GM19452 (cell line): ENCODE results near the gene MAP9.
"Not testable (repeated sequence)": the region's sequence is repeated elsewhere in the genome, so short reads cannot be mapped to it uniquely, and the experiment has no call there.

ENCODE experiments used
- ATAC-seq: cut with Tn5 transposase; IDR thresholded peaks from one replicate; pipeline ENCODE4 v1.9.1; 2021; ENCODE audit not compliant: unreplicated experiment

MAP9 gene

GRCh38 chr4:155353923-155354540 is 22.7 kb downstream of the MAP9 start:
- peak; percentile 80 for ATAC-seq

DNA sequence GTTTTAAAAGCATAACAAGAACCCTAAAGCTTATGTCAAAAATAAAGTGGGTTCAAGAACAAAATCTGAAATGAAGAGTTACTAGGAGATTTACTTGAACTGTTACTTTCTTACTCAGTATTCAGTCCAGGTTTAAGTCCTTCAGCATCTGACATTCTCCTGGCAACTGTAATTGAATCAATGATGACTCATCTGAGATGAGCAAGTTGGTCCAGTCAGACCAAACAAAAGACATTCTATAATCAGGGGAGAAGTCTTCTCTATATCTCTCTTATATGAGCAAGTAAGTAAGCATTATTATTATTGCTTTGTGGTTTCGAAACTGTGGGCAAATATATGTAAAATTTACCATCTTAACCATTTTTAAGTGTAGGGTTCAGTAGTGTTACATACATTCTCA is 34.6 kb downstream of the MAP9 start:
- no peak for ATAC-seq

DNA sequence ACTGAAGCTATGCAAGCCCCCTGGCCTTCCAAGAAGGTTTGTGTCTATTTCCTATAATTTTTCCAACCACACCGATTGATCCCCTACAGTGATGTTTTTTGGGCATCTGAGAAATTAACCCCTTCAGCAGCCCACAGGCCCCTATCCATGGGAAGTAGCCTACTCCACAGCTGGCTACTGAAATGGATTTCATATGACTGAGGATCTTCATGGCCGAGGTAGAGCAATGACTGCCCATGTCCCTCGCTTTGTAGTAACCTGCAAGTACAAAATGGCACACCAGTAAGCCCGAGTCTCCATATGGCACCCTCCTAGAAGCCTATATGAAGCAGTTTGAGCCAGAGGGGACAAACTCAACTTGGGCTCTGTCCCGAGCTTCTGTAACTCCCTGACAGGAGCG is 36.8 kb downstream of the MAP9 start:
- ATAC-seq: no peak

GRCh38 chr4:155339588-155339987 is 37.2 kb downstream of the MAP9 start:
- no peak for ATAC-seq

- ATAC-seq: no peak
These were observed 38.6 kb downstream of the MAP9 start for GRCh38 chr4:155338196-155338595.

DNA sequence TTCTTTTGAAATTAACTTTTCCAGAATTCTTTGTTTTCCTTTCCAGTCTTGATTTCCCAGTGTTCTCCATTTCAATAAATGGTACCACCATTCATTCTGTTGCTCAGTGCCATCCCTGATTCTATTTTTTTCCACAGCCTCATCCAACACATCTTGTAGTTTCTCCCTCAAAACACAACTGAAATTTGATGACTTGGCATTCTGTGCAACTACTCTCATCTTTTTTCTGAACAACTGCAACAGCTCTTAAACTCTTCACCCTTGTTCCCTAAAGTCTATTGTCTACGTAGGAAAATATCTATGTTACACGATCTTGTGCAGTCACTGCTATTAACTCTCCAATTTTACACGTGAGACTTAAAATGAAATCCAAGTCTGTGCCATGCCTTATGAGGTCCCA is 40.5 kb downstream of the MAP9 start:
- ATAC-seq: no peak

DNA sequence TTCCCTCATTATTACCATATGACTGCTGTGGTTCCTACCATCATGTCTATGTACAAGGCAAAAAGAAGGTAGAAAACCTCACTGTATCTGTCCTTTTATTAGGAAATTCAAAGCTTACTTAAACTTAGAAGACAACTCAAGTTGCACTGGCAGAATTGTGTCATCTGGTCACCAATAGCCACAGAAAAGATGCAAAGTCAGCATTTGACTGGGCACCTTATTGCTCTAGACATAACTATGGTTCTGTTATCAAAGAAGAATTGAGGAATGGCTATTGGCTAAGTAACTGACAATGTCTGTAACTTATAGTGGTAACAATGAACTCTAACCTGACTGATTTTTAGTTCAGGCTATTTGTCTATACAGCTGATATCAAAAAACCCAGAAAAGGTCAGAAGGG is 45.3 kb downstream of the MAP9 start:
- ATAC-seq: no peak

DNA sequence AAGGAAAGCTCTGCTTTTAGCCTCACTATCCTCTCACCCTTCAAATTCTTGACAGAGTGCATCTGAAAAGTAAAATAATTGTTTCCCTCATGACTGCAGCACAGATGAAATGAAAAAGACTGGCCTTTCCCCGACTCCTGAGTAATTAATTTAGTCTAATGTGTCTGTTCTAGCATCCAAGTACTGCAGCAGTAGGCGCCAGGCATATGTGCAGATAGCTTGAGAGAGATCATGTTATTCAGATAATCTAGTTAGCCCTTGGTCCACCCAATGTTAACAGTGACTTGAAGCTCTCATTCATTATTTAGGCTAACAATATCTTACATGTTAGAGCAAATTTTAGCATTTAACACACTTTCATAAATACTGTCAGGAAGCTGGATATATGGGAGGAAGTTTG is 54.0 kb downstream of the MAP9 start:
- no peak for ATAC-seq

DNA sequence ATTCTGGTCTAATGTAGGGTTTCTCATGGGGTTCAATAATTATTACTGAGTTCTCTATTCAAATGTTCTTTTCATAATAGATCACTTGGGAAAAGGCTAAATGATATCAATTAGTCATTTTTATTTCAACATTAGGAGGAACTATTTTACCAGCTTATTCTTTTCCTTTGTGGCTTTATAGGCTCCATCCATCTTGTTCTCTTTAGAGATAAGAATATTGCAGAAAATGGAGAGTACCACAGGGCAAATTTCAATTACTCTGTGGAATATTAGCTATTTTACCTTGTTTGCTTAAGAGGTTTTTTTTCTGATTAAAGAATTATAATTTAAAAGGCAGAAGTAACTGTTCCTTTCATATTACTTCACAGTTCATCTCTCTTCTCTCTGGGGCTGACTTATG is 55.8 kb downstream of the MAP9 start:
- no peak for ATAC-seq

DNA sequence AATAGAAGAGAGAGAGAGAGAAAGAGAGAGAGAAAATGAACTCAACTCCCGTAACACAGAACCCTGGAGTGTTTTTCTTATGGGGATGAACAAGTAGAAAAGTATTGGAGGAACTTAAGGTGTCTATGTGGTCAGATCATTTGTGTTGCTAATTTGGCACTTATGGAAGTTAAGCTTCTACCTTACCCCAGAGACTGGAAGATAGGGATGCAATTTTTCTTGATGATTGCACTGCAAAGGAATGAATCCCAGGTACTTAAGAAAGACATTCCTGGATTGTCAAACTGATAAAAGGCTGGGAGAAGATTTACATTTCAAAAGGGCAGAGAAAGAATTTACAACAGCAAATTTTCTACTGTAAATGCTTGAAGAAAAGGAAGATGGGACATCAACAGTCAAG is 57.2 kb downstream of the MAP9 start:
- no peak for ATAC-seq

DNA sequence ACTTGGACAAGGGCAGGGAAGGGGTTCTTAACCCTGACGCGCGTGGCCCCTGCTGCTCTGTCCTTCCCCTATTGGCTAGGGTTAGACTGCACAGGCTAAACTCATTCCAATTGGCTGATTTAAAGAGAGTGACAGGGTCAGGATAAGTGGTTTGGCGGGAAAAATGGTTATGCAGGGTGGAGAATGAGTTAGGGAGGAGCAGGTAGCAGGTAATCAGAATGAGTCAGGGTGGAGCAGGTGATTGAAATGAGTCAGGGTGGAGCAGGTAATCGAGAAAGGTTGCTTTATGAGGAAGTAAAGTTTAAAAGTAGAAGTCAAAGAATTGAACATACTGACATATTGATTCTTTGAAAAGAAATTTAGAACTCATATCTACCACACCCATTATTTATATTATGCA is 64.7 kb downstream of the MAP9 start:
- not testable (repeated sequence) for ATAC-seq

GRCh38 chr4:155307731-155308277 is 69.0 kb downstream of the MAP9 start:
- no peak for ATAC-seq

DNA sequence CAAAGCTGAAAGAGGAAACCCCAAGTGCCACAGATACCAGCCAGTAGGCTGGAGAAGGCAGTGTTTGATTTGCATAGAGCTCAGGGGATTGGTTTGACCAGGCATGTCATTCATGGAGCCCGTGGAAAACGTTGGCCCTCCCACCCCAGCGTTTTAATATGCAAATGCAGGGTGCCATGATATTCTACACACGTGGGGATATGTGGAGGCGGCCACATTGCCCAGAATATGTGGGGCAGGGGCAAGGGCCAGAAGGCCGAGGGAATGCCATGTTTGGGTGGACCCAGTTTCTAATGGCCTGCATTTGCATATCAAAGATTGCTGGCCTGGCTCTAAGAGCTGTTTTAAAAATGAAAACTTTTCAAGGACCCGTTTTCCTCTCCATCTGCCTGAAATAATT is 71.1 kb downstream of the MAP9 start:
- ATAC-seq: no peak

DNA sequence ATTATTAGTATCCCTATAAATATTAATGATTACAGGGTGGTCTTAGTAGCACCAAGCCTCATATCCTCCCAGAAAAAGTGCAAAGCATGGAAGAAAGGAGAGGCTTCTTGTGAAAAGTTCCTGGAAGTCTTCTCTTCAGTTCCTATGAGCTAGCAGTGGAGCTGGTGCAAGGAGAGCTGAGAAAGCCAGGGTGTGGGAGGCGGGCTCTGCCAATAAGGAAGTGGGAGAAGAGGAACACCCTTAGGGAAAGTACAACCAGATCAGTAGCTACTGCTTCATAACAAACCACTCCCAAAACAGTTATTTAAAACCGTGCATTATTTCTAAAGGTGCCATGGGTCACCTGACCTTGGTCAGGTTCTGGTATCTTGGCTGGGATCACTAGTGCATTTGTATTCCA is 72.4 kb downstream of the MAP9 start:
- ATAC-seq: no peak

DNA sequence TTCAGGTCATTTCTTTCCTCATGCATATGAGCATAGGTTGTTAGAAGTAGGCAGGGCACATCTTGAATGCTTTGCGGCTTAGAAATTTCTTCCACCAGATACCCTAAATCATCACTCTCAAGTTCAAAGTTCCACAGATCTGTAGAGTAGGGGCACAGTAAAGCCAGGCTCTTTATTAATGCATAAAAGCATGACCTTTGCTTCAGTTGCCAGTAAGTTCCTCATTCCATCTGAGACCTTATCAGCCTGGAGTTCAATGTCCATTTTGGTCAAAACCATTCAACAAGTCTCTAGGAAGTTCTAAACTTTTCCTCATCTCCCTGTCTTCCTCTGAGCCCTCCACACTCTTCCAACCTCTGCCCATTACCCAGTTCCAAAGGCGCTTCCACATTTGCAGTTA is 77.7 kb downstream of the MAP9 start:
- ATAC-seq: no peak
